A549 (cell line): ENCODE measurements around the gene HSPB2.

Source experiments
- CEBPB ChIP-seq, 2 experiments: fragments of >200 bp in 1 of 2; sonication (Bioruptor Twin) in 1 of 2; formaldehyde crosslinking in 1 of 2; IDR thresholded peaks; 2 replicates each; pipeline ENCODE4 v1.6.1; 2012 to 2016
- MAFK ChIP-seq: fragments of 450-650 bp; IDR thresholded peaks from 2 replicates; pipeline ENCODE4 v1.6.1; 2014; ENCODE audit not compliant: partially characterized antibody
- POLR2A ChIP-seq: IDR thresholded peaks from 2 replicates; pipeline ENCODE4 v1.6.1; 2012; ENCODE audit warnings: mild to moderate bottlenecking, low read length
- POLR2AphosphoS2 ChIP-seq: conservative IDR thresholded peaks from 2 replicates; pipeline ENCODE4 v1.6.1; 2012; ENCODE audit warnings: low read length, improper control_type of control experiment, inconsistent platforms
- SMC3 ChIP-seq: fragments of >200 bp; sonication (Bioruptor Twin); formaldehyde crosslinking; IDR thresholded peaks from 3 replicates; pipeline ENCODE4 v1.6.1; 2018; ENCODE audit warnings: inconsistent platforms
- TF ChIP-seq, protein P1 (sequence below): fragments of >200 bp; sonication (Bioruptor Twin); formaldehyde crosslinking; IDR thresholded peaks from 3 replicates; pipeline ENCODE4 v1.5.1; 2016

DNA sequence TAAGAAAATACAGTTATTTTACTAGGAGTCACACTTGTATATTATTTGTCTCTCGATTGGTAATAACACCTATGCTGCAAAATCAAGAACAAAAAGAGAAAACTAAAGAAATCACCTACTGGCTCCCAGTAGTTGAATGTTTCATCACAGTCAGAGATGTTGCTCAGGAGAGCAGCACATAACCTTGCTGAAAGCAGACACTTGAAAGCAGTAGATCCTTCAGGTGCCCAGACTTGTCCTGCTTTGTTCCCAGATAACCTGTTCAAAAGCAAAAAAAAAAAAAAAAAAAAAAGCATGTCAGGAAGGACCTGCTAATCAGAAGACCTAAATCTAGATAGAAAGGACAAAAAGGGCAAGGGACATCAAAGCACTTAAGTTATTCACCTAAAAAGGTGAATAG lies 42.4 kb upstream of the HSPB2 start:
- TF ChIP-seq CEBPB (IDR thresholded peaks at IDR 0.05) (no peak), MAFK (no peak), POLR2AphosphoS2 (no peak), POLR2A (no peak), SMC3 (no peak)
- TF ChIP-seq, protein P1, sequence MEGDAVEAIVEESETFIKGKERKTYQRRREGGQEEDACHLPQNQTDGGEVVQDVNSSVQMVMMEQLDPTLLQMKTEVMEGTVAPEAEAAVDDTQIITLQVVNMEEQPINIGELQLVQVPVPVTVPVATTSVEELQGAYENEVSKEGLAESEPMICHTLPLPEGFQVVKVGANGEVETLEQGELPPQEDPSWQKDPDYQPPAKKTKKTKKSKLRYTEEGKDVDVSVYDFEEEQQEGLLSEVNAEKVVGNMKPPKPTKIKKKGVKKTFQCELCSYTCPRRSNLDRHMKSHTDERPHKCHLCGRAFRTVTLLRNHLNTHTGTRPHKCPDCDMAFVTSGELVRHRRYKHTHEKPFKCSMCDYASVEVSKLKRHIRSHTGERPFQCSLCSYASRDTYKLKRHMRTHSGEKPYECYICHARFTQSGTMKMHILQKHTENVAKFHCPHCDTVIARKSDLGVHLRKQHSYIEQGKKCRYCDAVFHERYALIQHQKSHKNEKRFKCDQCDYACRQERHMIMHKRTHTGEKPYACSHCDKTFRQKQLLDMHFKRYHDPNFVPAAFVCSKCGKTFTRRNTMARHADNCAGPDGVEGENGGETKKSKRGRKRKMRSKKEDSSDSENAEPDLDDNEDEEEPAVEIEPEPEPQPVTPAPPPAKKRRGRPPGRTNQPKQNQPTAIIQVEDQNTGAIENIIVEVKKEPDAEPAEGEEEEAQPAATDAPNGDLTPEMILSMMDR, result no peak
